Astrocyte (in vitro differentiated cells and primary cell): ENCODE measurements around the gene USP22.

Source experiments
- CTCF ChIP-seq: IDR thresholded peaks from 2 replicates; pipeline ENCODE4 v1.5.1; 2011; ENCODE audit warnings: low read depth, mild to moderate bottlenecking, inconsistent platforms, low read length, moderate library complexity; ENCODE audit not compliant: insufficient read depth
- EZH2 ChIP-seq: IDR thresholded peaks from 2 replicates; pipeline ENCODE4 v1.6.1; 2012; ENCODE audit warnings: mild to moderate bottlenecking, low read length, inconsistent platforms; ENCODE audit not compliant: insufficient read depth

- TF ChIP-seq CTCF: no peak
- no peak for TF ChIP-seq EZH2
These were observed 72.5 kb downstream of the USP22 start for GRCh38 chr17:20970329-20970728.
